Nephron (organoid): Measurements from ENCODE around the gene SLC39A3.

Experiments
- H3K27ac Mint-ChIP-seq, 3 experiments: 2 replicates each; pipeline ENCODE4 v1.8.0; 2020; ENCODE audit warnings: mixed read lengths in 3 of 3, mild to moderate bottlenecking in 2 of 3, moderate library complexity in 1 of 3
- H3K27me3 Mint-ChIP-seq: 2 replicates; pipeline ENCODE4 v1.8.0; 2021; ENCODE audit warnings: low read depth, mild to moderate bottlenecking, moderate library complexity, mixed read lengths
- H3K36me3 Mint-ChIP-seq: 2 replicates; pipeline ENCODE4 v1.8.0; 2020; ENCODE audit warnings: low read depth, mixed read lengths
- H3K4me1 Mint-ChIP-seq: 2 replicates; pipeline ENCODE4 v1.8.0; 2020; ENCODE audit warnings: mixed read lengths
- H3K4me3 Mint-ChIP-seq, 3 experiments: 2 replicates each; pipeline ENCODE4 v1.8.0; 2020; ENCODE audit warnings: mild to moderate bottlenecking in 3 of 3, mixed read lengths in 3 of 3, moderate library complexity in 2 of 3
- H3K9me3 Mint-ChIP-seq: 2 replicates; pipeline ENCODE4 v1.8.0; 2020; ENCODE audit warnings: mixed read lengths
- TF ChIP-seq, protein P1 (sequence below), 3 experiments: fragments of 200-600 bp; sonication (generic); IDR thresholded peaks; one replicate each; pipeline ENCODE4 v1.5.0; 2021; ENCODE audit warnings: antibody characterized with exemption in 3 of 3; ENCODE audit not compliant: unreplicated experiment in 3 of 3

Gene SLC39A3

DNA sequence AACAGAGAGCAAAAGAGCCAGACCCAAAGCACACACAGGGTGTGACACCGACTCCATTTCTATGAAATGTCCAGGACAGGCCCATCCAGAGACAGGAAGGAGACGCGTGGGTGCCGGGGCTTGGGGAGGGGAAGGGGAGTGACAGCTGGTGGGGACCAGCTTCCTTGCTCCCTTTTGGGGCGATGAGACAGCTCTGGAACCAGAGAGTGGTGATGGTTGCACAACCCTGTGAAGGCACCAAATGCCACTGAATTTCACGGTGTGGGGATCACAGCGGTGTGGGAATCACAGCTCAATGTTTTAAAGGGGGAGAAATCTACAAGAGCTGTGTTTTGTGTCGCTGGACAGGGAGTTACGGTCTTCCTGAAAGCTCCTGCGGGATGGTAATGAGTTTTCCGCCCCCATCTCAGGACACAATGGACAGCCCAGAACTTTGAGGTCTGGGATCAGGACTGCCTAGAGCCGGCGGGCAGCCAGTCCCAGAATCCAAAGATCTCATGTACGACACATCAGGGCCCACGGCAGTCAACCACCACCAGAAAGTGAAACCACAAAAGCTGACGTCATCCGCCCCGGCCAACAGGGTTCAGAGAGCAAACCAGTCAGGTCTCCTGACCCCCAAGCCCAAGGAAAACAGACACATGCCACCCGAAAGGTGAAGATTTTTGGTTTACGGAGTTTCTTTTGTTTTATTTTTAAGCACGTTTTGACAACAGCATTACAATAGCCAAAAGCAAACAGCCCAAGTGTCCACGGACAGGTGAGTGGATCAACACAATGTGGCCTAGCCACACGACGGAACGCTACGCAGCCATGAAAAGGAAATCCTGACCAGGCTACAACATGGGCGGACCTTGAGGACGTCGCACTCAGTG, 36.0 kb upstream of the SLC39A3 start:
- Mint-ChIP-seq H3K27ac (peak overlapping the region; percentile 70 to 91 (median 90)), H3K4me1 (peaks cover 57% of the 10 kb centered on the region)
- TF ChIP-seq, protein P1, sequence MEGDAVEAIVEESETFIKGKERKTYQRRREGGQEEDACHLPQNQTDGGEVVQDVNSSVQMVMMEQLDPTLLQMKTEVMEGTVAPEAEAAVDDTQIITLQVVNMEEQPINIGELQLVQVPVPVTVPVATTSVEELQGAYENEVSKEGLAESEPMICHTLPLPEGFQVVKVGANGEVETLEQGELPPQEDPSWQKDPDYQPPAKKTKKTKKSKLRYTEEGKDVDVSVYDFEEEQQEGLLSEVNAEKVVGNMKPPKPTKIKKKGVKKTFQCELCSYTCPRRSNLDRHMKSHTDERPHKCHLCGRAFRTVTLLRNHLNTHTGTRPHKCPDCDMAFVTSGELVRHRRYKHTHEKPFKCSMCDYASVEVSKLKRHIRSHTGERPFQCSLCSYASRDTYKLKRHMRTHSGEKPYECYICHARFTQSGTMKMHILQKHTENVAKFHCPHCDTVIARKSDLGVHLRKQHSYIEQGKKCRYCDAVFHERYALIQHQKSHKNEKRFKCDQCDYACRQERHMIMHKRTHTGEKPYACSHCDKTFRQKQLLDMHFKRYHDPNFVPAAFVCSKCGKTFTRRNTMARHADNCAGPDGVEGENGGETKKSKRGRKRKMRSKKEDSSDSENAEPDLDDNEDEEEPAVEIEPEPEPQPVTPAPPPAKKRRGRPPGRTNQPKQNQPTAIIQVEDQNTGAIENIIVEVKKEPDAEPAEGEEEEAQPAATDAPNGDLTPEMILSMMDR (IDR thresholded peaks at IDR 0.05; ENCODE audit: unreplicated experiment in 3 of 3), result no peak

DNA sequence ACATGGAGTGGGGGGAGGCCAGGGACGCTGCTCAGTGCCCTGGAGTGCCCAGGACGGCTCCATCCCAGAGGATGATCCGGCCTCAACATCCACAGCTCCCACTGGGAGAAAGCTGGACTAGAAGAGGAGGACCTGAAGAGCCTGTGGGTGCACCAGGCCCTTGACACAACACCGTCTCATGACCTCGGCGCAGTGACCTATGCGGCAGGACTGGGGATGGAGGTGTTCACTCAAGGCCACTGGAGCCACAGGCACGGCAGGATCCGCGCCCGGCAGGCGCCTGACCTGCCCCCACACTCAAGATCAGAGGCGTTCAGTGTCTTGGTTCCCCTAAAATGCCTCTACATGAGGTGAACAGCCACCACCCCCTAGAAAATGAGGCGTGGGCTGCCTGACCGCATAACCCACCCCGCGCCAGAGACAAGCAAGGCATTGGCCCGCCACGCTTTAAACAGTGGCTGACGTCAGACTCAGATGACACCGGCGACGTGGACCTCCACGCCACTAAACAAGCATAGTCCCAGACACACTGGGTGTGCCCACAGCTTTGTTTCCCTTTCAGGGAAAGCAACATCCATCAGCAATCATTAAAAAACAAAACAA, 35.2 kb upstream of the SLC39A3 start:
- Mint-ChIP-seq H3K27me3 (no peaks in the 10 kb centered on the region), H3K27ac (peak overlapping the region; percentile 70 to 91 (median 90)), H3K4me1 (peaks cover 57% of the 10 kb centered on the region), H3K9me3 (no peaks in the 10 kb centered on the region), H3K4me3 (peak overlapping the region in 2 of 3 experiments; percentile 49 to 82), H3K36me3 (peaks cover 19% of the 10 kb centered on the region)
- TF ChIP-seq, protein P1 (IDR thresholded peaks at IDR 0.05; ENCODE audit: unreplicated experiment in 3 of 3), result no peak

More for the DNA sequence above, 36.0 kb upstream of the SLC39A3 start:
- Mint-ChIP-seq H3K4me3 (peak overlapping the region in 2 of 3 experiments; percentile 53 to 75), H3K9me3 (no peaks in the 10 kb centered on the region), H3K36me3 (peaks cover 24% of the 10 kb centered on the region), H3K27me3 (no peaks in the 10 kb centered on the region)

DNA sequence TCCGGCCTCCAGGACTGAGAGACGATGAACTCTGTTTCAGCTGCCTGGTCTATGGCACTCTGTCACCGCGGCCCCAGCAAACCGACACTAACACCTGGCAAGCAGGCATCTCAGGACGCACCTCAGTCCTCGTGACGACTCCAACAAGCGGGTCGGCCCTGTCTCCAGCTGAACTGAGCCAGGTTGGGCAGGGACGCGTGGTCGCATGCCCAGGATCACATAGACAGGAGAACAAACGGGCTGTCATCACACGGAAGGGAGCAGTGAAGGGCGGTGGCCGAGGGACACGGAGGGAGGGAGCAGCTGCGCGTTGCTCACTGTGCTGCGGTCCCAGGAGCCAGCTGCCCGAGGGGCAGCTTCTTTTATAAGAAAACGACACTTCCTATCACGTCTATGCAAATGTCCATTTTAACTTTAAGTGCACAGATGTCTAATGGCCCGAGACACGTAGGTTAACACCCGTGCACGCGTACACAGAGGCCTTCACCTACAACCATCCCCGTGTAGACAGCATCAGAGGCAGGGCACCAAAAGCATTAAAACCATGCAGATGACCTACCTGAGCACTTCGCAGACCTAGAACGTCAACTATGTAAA, 34.4 kb upstream of the SLC39A3 start:
- Mint-ChIP-seq H3K36me3 (peaks cover 17% of the 10 kb centered on the region), H3K4me1 (peaks cover 56% of the 10 kb centered on the region), H3K4me3 (peak overlapping the region in 2 of 3 experiments; percentile 69 to 82), H3K27ac (peak overlapping the region; percentile 63 to 93 (median 72)), H3K9me3 (no peaks in the 10 kb centered on the region), H3K27me3 (no peaks in the 10 kb centered on the region)
- TF ChIP-seq, protein P1 (IDR thresholded peaks at IDR 0.05; ENCODE audit: unreplicated experiment in 3 of 3), result no peak

DNA sequence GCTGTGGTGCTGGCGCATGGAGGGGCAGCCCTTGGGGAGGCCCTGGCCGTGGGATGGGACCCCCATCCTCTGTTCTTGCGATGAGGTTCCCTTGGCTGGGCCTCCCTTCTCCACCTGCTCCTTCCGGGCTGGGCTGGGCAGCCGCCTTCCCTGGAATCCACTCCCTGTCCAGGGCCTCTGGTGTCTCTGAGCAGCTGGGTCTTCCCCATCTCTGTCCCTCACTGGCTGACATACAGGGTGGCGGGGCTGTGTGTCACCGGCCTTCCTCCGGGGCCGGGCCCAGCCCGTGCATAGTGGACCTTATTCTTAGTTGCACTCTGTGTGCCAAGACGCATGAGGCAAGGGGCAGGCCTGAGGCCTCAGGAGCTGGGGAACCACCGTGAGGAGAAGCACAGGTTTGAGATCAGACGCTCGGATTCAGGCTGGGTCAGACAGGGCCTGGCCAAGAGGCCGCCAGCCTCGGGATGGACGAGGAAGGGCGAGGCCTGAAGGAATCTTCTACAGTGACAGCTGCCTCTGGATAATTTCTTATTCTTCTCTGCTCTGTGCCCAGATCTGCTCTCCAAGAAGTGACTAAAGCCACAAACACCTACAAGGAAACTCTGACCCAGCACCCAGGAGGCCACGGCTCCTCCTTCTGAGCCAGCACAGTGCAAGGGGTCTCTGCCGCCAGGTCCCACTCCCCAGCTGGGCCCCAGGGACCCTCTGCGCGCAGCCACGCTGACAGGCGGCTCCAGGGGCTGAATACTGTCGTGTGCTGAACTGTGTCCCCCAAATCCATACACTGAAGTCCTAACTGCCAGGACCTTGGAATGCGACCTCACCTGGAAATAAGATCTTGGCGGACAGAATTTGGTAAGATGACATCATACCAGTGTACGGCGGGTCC, 32.2 kb upstream of the SLC39A3 start:
- peak overlapping the region in 2 of 3 experiments; percentile 67 to 73 for H3K4me3 Mint-ChIP-seq
- H3K9me3 Mint-ChIP-seq, result no peaks in the 10 kb centered on the region
- H3K27me3 Mint-ChIP-seq, result no peaks in the 10 kb centered on the region
- peaks cover 14% of the 10 kb centered on the region for H3K36me3 Mint-ChIP-seq
- TF ChIP-seq, protein P1 (IDR thresholded peaks at IDR 0.05; ENCODE audit: unreplicated experiment in 3 of 3), result no peak
- H3K27ac Mint-ChIP-seq, result peak overlapping the region; percentile 75 to 94 (median 86)
- peaks cover 44% of the 10 kb centered on the region for H3K4me1 Mint-ChIP-seq
